Measurements from ENCODE around the gene IFIT3.

DNA sequence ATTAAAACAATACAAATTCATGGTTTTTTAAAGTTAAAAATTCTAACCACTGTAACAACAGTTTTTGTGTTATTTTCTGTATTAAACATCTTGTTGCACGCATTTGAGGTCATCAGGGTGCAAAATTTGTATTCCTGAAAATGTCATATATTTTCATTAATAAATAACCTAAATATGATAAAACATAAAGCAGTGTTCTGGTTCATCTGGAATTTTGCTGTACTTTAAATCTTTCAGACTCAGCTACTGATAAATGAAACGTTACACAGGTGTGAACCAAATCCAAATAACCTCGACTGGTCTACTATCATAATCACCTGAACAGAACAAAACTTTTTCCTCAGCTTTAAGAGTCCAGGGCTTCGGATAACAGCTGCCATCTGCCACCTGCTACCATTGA lies 19.1 kb upstream of the IFIT3 start:
- TF ChIP-seq EZH2 (IDR thresholded peaks at IDR 0.05; ENCODE audit: low read depth, unreplicated experiment) (no peak), EZH2phosphoT487 (IDR thresholded peaks at IDR 0.05; ENCODE audit: unreplicated experiment) (no peak), POLR2AphosphoS5 (IDR thresholded peaks at IDR 0.05; ENCODE audit: low read depth) (no peak), CREB1 (CRISPR knock-in tag; IDR thresholded peaks at IDR 0.05; ENCODE audit: low read depth) (no peak)
- TF ChIP-seq, protein P1, sequence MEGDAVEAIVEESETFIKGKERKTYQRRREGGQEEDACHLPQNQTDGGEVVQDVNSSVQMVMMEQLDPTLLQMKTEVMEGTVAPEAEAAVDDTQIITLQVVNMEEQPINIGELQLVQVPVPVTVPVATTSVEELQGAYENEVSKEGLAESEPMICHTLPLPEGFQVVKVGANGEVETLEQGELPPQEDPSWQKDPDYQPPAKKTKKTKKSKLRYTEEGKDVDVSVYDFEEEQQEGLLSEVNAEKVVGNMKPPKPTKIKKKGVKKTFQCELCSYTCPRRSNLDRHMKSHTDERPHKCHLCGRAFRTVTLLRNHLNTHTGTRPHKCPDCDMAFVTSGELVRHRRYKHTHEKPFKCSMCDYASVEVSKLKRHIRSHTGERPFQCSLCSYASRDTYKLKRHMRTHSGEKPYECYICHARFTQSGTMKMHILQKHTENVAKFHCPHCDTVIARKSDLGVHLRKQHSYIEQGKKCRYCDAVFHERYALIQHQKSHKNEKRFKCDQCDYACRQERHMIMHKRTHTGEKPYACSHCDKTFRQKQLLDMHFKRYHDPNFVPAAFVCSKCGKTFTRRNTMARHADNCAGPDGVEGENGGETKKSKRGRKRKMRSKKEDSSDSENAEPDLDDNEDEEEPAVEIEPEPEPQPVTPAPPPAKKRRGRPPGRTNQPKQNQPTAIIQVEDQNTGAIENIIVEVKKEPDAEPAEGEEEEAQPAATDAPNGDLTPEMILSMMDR (conservative IDR thresholded peaks at IDR 0.05; ENCODE audit: low read depth in 2 of 2): no peak
- TF ChIP-seq, protein P2, sequence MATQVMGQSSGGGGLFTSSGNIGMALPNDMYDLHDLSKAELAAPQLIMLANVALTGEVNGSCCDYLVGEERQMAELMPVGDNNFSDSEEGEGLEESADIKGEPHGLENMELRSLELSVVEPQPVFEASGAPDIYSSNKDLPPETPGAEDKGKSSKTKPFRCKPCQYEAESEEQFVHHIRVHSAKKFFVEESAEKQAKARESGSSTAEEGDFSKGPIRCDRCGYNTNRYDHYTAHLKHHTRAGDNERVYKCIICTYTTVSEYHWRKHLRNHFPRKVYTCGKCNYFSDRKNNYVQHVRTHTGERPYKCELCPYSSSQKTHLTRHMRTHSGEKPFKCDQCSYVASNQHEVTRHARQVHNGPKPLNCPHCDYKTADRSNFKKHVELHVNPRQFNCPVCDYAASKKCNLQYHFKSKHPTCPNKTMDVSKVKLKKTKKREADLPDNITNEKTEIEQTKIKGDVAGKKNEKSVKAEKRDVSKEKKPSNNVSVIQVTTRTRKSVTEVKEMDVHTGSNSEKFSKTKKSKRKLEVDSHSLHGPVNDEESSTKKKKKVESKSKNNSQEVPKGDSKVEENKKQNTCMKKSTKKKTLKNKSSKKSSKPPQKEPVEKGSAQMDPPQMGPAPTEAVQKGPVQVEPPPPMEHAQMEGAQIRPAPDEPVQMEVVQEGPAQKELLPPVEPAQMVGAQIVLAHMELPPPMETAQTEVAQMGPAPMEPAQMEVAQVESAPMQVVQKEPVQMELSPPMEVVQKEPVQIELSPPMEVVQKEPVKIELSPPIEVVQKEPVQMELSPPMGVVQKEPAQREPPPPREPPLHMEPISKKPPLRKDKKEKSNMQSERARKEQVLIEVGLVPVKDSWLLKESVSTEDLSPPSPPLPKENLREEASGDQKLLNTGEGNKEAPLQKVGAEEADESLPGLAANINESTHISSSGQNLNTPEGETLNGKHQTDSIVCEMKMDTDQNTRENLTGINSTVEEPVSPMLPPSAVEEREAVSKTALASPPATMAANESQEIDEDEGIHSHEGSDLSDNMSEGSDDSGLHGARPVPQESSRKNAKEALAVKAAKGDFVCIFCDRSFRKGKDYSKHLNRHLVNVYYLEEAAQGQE (IDR thresholded peaks at IDR 0.05; ENCODE audit: unreplicated experiment): no peak

Measured in GM23338 (cell line).